Left colon (tissue), 2 donors: Measurements from ENCODE around the gene ALKBH7. TPM values are rescaled to one million over a fixed set of nuclear protein-coding genes. Genes with fewer than 3 reads are reported as not detected.
"Not testable (repeated sequence)": the region's sequence is repeated elsewhere in the genome, so short reads cannot be mapped to it uniquely, and the experiment has no call there.

ENCODE experiments used
- ATAC-seq: fragments of 200-7000 bp; cut with Tn5 transposase; one replicate; pipeline ENCODE4 v1.9.1; 2020; ENCODE audit warnings: mild to moderate bottlenecking, moderate library complexity
- DNase-seq, 2 donors: peaks; one replicate each; pipeline ENCODE4 v3.0.0-alpha.2; 2020
- intact Hi-C, 2 donors: fragments of 100-400 bp; cut with DNase I in 1 of 2; cut with micrococcal nuclease in 1 of 2; formaldehyde crosslinking; loops; one replicate each; pipeline versions ENCODE4 v1.11.2 to v1.14.0; 2022; cut with DNase I, micrococcal nuclease
- total RNA-seq, 2 donors: library from RNA; stranded (reverse); fragmentation: NEBNext Ultra II Directional; extraction: Animal tissue kit (Norgen Biotek cat#: 25700); gene quantifications; one replicate each; pipeline ENCODE4 v1.2.1, GENCODE V29; 2021
- donor health status: DM: no; HTN: no; CAD: no.
- donor health status: DM: yes; HTN: yes; CAD: no.

ALKBH7 gene
- total RNA-seq, 2 donors from 2014 or later = 134 to 154 TPM

GRCh38 chr19:6360857-6361216 lies 11.8 kb upstream of the ALKBH7 start:
- DNase-seq, ATAC-seq, intact Hi-C loops: not testable (repeated sequence)

- DNase-seq = no peak
- intact Hi-C loops = no loop called here
- ATAC-seq = peak; percentile 32
Measured at GRCh38 chr19:6362027-6362350, 10.6 kb upstream of the ALKBH7 start.

- intact Hi-C loops = no loop called here
Measured at GRCh38 chr19:6362351-6362801, 10.2 kb upstream of the ALKBH7 start.

DNA sequence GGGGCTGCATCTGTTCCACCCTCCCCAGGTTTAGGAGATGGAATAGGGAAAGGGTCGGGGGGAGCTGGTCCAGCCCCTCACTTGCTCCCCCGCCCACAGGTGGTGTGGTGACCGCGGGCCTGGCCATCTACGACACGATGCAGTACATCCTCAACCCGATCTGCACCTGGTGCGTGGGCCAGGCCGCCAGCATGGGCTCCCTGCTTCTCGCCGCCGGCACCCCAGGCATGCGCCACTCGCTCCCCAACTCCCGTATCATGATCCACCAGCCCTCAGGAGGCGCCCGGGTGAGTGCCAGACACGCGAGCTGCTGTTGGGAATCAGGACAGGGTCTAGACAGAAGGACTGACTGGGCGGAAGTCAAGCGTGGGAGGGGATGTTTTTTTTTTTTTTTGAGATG lies 8.2 kb upstream of the ALKBH7 start:
- no peak for DNase-seq
- ATAC-seq = no peak
- intact Hi-C loops = no loop called here

More at GRCh38 chr19:6362351-6362801, 10.2 kb upstream of the ALKBH7 start:
- no peak for DNase-seq
- no peak for ATAC-seq

DNA sequence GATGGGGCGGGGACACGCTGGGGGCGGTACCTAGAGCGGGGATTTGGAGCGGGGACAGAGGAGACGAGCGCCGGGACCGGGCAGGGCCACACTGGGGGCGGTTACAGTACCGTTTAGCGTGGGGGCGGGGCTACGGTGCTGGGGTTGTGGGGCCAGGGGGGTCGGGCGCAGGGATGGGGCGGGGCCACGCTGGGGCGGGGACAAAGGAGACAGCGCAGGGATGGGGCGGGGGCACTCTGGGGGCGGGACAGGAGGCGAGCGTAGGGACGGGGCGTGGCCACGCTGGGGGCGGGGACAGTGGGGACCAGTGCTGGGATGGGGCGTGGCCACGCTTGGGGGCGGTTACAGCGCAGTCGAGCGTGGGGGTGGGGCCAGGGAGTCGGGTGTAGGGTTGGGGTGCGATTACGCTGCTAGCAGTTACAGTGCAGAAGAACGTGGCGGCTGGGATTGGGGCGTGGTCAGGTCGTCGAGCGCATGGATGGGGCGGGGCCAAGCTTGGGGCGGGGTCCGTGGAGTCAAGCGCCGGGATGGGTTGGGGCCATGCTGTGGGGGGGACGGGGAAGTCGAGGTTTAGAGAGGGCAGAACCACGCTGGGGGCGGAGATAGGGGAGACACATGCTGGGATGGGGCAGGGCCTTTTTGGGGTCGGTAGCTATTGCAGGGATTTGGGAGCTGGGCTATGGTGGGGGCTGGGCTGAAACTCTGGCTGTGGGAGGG lies 660 bp downstream of the ALKBH7 start:
- ATAC-seq (peak; percentile 77), DNase-seq (peak; percentile 99 to 100)
- intact Hi-C loops = no loop called here

GRCh38 chr19:6373813-6374108 lies 1.2 kb downstream of the ALKBH7 start:
- DNase-seq (no peak), ATAC-seq (no peak)
- intact Hi-C loops = no loop called here

GRCh38 chr19:6374161-6374709 lies 1.6 kb downstream of the ALKBH7 start:
- no peak for ATAC-seq
- peak in 1 of 2 donors; percentile 29 for DNase-seq
- intact Hi-C loops = no loop called here

DNA sequence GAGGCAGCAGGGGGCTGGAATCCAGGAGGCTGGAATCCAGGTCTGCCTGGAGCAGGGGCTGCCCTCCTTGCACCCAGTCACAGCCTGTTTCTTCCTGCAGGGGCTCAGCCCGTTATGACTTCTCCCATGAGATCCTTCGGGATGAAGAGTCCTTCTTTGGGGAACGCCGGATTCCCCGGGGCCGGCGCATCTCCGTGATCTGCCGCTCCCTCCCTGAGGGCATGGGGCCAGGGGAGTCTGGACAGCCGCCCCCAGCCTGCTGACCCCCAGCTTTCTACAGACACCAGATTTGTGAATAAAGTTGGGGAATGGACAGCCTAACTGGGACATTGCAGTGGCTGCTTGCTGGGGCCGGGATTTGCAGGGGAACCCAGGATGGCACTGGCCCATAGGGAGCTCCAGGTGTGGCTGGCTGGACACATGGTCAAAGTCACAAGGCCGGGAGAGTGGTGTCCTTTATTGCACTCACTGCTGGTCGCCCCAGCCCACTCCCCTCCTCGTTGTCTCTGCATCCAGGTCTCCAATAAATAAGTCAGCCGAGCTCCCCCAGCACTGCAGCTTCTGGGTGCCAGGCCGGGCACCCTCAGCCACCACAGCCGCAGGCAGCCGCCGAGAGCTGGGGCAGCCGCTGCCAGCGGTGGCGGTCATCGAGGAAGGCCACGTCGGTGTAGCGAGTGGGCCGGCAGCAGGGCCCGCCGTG lies 2.3 kb downstream of the ALKBH7 start:
- DNase-seq (no peak), ATAC-seq (no peak)
- intact Hi-C loops = no loop called here

DNA sequence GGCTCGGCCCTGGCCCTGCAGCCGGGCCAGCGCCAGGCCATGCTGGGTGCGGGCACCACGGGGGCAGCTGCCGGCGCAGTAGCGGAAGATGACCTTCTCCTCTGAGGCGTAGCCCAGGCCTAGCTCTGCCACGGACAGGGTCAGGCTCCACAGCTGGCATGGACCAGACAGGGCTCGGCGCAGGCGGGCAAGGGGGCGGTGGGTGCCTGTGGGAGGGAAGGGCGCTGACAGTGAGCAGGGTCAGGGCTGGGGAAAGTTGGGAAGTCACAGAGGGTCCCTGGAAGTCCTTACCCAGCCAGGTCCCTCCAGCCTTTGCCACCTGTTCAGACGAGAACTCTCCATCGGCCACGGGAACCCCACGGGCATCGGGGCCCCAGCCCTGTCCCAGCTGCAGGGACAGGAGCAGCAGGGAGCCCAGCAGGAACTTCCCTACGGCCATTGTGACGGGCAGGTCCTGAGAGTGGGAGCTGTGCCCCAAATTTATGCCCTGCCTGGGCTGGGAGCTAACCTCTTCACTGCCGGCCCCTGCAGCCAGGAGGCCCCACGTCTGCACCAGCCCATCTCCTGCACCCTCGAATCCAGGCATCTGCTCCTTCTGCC lies 2.9 kb downstream of the ALKBH7 start, which contains the start of gene PSPN:
PSPN (minus strand) TSS at position 523 of the 600 bp plus-strand sequence; CDS start at position 439, 84 bp downstream.
- ATAC-seq = no peak
- intact Hi-C loops = no loop called here
- DNase-seq = no peak

DNA sequence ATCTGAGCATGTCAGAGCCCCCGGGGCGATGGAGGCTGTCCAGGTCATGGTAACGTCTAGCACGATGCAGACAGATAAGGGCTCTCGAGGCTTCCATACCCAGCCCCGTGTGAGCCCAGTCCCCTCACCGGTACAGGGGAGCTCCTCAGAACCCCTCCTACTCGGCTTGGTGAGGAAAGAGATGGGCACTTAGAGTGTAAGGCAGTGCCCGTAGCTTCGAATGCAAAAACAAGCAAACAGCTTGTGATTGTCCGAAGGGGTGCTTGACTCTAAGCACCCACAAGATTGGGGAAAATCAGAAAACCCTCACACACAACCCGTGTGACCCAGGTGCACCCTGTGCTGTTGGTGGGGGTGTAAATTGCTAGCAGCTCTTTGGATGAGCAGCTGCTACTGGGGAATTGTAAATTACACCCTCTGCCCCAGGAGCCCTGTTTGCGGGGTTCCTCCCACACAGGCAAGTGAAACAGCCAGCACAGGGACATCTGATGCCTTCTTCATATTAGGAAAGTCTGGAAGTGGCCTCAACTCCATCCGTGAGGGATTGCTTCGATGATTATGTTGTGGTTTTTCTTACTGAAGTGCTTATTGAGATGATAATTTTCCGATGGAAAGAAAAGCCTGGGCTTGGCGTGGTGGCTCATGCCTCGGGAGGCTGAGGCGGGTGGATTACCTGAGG lies 4.1 kb downstream of the ALKBH7 start:
- DNase-seq = no peak
- intact Hi-C loops = no loop called here
- ATAC-seq = no peak

DNA sequence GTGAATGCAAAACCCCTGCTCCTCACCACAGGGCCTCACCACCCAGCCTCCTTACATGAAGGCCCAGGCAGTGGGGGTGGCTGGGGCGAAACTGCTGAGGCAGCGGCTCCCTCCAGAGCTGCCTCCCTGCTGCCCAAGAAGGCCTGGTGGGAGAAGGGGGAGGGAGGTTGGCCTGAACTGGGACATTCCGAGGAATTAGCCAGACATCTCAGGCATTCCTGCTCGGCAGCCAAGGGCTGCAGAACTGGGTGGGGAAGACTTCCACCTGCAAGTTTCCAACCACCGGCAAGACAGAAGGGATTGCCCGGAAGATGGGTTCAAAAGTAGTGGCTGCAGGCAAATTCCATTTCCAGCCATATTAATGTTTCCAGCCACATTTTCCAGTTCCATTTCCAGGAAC lies 5.4 kb downstream of the ALKBH7 start:
- no peak for DNase-seq
- intact Hi-C loops = no loop called here

DNA sequence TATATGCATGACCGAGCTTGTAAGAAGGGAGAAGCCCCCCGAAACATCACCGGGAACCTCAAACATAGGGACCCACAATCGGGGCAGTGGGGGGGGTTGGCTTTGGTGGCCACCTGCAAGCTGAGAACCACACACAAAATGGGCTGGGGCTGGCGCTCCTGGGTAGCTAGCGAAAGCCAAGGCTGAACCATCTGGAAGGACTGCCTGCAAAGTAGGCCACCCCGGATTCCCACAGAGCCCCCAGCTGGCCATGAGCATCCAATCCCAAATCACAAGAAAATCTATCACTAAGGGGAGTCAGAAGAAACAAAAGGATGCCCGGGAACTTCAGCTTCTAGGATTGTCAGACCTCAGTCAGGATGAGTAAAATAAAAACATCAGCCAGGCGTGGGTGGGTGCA lies 5.9 kb downstream of the ALKBH7 start:
- no peak for ATAC-seq
- no peak for DNase-seq
- intact Hi-C loops = no loop called here

More for the DNA sequence above, 5.4 kb downstream of the ALKBH7 start:
- ATAC-seq = no peak

GRCh38 chr19:6379744-6380143 lies 7.2 kb downstream of the ALKBH7 start:
- intact Hi-C loops = no loop called here
- ATAC-seq (no peak), DNase-seq (no peak)

DNA sequence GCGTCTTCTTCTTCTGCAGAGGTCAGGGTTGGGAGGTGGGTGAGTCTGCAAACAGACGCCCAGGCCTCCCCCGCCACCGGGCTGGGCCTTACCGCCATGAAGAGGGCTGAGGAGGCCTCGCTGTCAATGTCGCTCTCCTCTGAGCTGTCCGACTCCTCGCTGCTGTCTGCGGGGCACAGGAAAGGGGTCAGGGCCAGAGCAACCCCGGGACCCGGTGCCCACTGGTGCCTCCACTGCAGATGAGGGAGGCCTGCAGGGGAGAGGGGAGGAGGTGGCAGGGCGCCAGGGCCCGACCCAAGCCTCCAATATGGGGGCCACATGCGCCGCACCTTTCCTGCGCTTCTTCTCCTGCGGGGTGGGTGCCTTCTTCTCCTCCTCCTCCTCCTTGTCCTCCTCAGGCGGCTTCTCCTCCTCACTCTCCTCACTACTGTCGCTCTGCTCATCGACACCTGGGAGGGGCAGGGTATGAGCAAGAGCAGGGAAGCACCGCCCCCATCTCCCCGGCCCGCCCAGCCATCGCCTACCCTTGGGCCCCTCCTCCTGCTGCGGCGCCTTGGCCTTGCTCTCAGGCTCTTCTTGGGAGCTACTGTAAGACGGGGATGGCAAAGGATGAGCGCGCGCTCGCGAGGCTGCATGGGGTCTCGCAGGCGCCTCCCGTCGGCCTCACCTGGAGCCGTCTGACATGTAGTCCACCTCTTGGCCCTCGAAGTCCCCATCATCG lies 8.6 kb downstream of the ALKBH7 start:
- intact Hi-C loops = no loop called here
- ATAC-seq = no peak
- no peak for DNase-seq

GRCh38 chr19:6383188-6383587 lies 10.6 kb downstream of the ALKBH7 start:
- ATAC-seq = no peak

GRCh38 chr19:6384381-6384780 lies 11.8 kb downstream of the ALKBH7 start:
- intact Hi-C loops = no loop called here
- no peak for ATAC-seq

More at GRCh38 chr19:6383188-6383587, 10.6 kb downstream of the ALKBH7 start:
- intact Hi-C loops = no loop called here
- no peak for DNase-seq

GRCh38 chr19:6387372-6387771 lies 14.8 kb downstream of the ALKBH7 start:
- intact Hi-C loops = no loop called here
- DNase-seq = no peak
- no peak for ATAC-seq

More at GRCh38 chr19:6384381-6384780, 11.8 kb downstream of the ALKBH7 start:
- DNase-seq = no peak

GRCh38 chr19:6392221-6393073 lies 19.9 kb downstream of the ALKBH7 start:
- ATAC-seq = no peak
- intact Hi-C loops = no loop called here
- DNase-seq = no peak
